ENCODE measurements around the gene KLF16.

The KLF16 gene

GRCh38 chr19:1833540-1833939, 29.8 kb downstream of the KLF16 start:
- TF ChIP-seq EZH2 (IDR thresholded peaks at IDR 0.05; ENCODE audit: borderline replicate concordance, low read length): no peak
- TF ChIP-seq, protein P1, sequence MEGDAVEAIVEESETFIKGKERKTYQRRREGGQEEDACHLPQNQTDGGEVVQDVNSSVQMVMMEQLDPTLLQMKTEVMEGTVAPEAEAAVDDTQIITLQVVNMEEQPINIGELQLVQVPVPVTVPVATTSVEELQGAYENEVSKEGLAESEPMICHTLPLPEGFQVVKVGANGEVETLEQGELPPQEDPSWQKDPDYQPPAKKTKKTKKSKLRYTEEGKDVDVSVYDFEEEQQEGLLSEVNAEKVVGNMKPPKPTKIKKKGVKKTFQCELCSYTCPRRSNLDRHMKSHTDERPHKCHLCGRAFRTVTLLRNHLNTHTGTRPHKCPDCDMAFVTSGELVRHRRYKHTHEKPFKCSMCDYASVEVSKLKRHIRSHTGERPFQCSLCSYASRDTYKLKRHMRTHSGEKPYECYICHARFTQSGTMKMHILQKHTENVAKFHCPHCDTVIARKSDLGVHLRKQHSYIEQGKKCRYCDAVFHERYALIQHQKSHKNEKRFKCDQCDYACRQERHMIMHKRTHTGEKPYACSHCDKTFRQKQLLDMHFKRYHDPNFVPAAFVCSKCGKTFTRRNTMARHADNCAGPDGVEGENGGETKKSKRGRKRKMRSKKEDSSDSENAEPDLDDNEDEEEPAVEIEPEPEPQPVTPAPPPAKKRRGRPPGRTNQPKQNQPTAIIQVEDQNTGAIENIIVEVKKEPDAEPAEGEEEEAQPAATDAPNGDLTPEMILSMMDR (IDR thresholded peaks at IDR 0.05; ENCODE audit: low read length): no peak
- peaks cover 13% of the 10 kb centered on the region; the same call in 1 of the 2 replicates for H3K36me3 ChIP-seq (ENCODE audit: insufficient read depth, low read length)
- no peak overlapping the region for H3K4me3 ChIP-seq (ENCODE audit: low read depth, low read length, poor library complexity, severe bottlenecking)
- H3K4me2 ChIP-seq (ENCODE audit: low read length): no peak overlapping the region
- H2AFZ ChIP-seq (ENCODE audit: low read length): no peak overlapping the region
- no peaks in the 10 kb centered on the region for H3K9me3 ChIP-seq (ENCODE audit: low read length)
- H3K27ac ChIP-seq (ENCODE audit: low read depth, low read length, poor library complexity, severe bottlenecking): no peak overlapping the region
- H3K9me2 ChIP-seq (ENCODE audit: low read depth, low read length): no peaks in the 10 kb centered on the region
- peaks cover 11% of the 10 kb centered on the region for H3K79me2 ChIP-seq (ENCODE audit: insufficient read depth, low read length)
- H3K27me3 ChIP-seq (ENCODE audit: insufficient read depth, low read length): no peaks in the 10 kb centered on the region
- peaks cover 8% of the 10 kb centered on the region for H3K4me1 ChIP-seq (ENCODE audit: insufficient read depth, low read length, severe bottlenecking)
- no peak overlapping the region for H3K9ac ChIP-seq (ENCODE audit: low read length)
- H4K20me1 ChIP-seq (ENCODE audit: insufficient read depth, low read length): no peaks in the 10 kb centered on the region; the same call in 1 of the 2 replicates
- no peaks in the 10 kb centered on the region for H3F3A ChIP-seq (ENCODE audit: insufficient read depth, low read length)

GRCh38 chr19:1832046-1832663, 31.2 kb downstream of the KLF16 start:
- Histone ChIP-seq H3K9ac (ENCODE audit: low read length) (no peak overlapping the region), H3K9me2 (ENCODE audit: low read depth, low read length) (no peaks in the 10 kb centered on the region), H3K27me3 (ENCODE audit: insufficient read depth, low read length) (no peaks in the 10 kb centered on the region), H3K79me2 (ENCODE audit: insufficient read depth, low read length) (peaks cover 11% of the 10 kb centered on the region), H3K9me3 (ENCODE audit: low read length) (no peaks in the 10 kb centered on the region), H3K4me3 (ENCODE audit: low read depth, low read length, poor library complexity, severe bottlenecking) (no peak overlapping the region), H3K27ac (ENCODE audit: low read depth, low read length, poor library complexity, severe bottlenecking) (no peak overlapping the region), H3K4me1 (ENCODE audit: insufficient read depth, low read length, severe bottlenecking) (peaks cover 7% of the 10 kb centered on the region), H4K20me1 (ENCODE audit: insufficient read depth, low read length) (no peaks in the 10 kb centered on the region; the same call in 1 of the 2 replicates), H2AFZ (ENCODE audit: low read length) (no peak overlapping the region), H3F3A (ENCODE audit: insufficient read depth, low read length) (no peaks in the 10 kb centered on the region), H3K4me2 (ENCODE audit: low read length) (no peak overlapping the region), H3K36me3 (ENCODE audit: insufficient read depth, low read length) (peaks cover 20% of the 10 kb centered on the region; the same call in 1 of the 2 replicates)
- TF ChIP-seq, protein P1 (IDR thresholded peaks at IDR 0.05; ENCODE audit: low read length): no peak
- TF ChIP-seq EZH2 (IDR thresholded peaks at IDR 0.05; ENCODE audit: borderline replicate concordance, low read length): no peak

DNA sequence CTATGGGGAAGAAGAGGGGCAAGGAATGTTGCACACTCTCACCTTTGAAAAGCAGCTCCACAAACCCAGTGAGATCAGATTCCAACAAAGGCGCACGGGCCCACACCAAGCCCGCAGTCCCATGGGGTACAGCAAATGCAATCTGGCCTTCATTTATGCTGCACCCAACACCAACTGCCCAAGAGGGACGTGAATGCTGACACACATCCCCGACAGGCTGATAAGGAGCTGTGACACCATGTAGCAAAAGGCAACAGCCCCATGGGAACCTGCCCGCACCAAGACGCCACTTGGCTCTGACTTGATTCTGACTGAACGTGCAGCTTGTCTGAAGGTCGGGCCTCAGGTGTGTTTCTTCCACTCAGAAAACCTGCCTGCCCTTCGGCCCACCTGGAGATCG, 32.4 kb downstream of the KLF16 start:
- no peaks in the 10 kb centered on the region for H3F3A ChIP-seq (ENCODE audit: insufficient read depth, low read length)
- no peak for TF ChIP-seq EZH2 (IDR thresholded peaks at IDR 0.05; ENCODE audit: borderline replicate concordance, low read length)
- TF ChIP-seq, protein P1 (IDR thresholded peaks at IDR 0.05; ENCODE audit: low read length): no peak
- H3K9ac ChIP-seq (ENCODE audit: low read length): no peak overlapping the region
- H3K36me3 ChIP-seq (ENCODE audit: insufficient read depth, low read length): peaks cover 25% of the 10 kb centered on the region; the same call in 1 of the 2 replicates
- peaks cover 18% of the 10 kb centered on the region for H3K4me1 ChIP-seq (ENCODE audit: insufficient read depth, low read length, severe bottlenecking)
- H4K20me1 ChIP-seq (ENCODE audit: insufficient read depth, low read length): no peaks in the 10 kb centered on the region; the same call in 1 of the 2 replicates
- no peaks in the 10 kb centered on the region for H3K27me3 ChIP-seq (ENCODE audit: insufficient read depth, low read length)
- H3K4me2 ChIP-seq (ENCODE audit: low read length): no peak overlapping the region
- H3K9me2 ChIP-seq (ENCODE audit: low read depth, low read length): no peaks in the 10 kb centered on the region
- H3K4me3 ChIP-seq (ENCODE audit: low read depth, low read length, poor library complexity, severe bottlenecking): no peak overlapping the region
- no peak overlapping the region for H3K27ac ChIP-seq (ENCODE audit: low read depth, low read length, poor library complexity, severe bottlenecking)
- H2AFZ ChIP-seq (ENCODE audit: low read length): no peak overlapping the region
- H3K79me2 ChIP-seq (ENCODE audit: insufficient read depth, low read length): peaks cover 1% of the 10 kb centered on the region
- H3K9me3 ChIP-seq (ENCODE audit: low read length): no peaks in the 10 kb centered on the region

Data from OCI-LY1 (cell line).